GM19099 (cell line): ENCODE data around the gene ARHGAP15.

Experiments used
- POLR2A ChIP-seq: IDR thresholded peaks from 3 replicates; pipeline ENCODE4 v1.6.1; 2011; ENCODE audit warnings: low read depth; ENCODE audit not compliant: insufficient read length; ENCODE audit errors: extremely low read depth

ARHGAP15 gene

GRCh38 chr2:143560724-143561123 lies 431.5 kb downstream of the ARHGAP15 start:
- TF ChIP-seq POLR2A = no peak

GRCh38 chr2:143564419-143564818 lies 435.2 kb downstream of the ARHGAP15 start:
- no peak for TF ChIP-seq POLR2A

GRCh38 chr2:143571747-143572146 lies 442.5 kb downstream of the ARHGAP15 start:
- TF ChIP-seq POLR2A = no peak

- TF ChIP-seq POLR2A = no peak
Observed at GRCh38 chr2:143572421-143572820, 443.2 kb downstream of the ARHGAP15 start.

GRCh38 chr2:143574069-143574468 lies 444.9 kb downstream of the ARHGAP15 start:
- no peak for TF ChIP-seq POLR2A

- TF ChIP-seq POLR2A = no peak
Observed at GRCh38 chr2:143575340-143575739, 446.1 kb downstream of the ARHGAP15 start.

GRCh38 chr2:143577489-143577888 lies 448.3 kb downstream of the ARHGAP15 start:
- TF ChIP-seq POLR2A = no peak

- no peak for TF ChIP-seq POLR2A
Observed at GRCh38 chr2:143579456-143579855, 450.2 kb downstream of the ARHGAP15 start.

- no peak for TF ChIP-seq POLR2A
Observed at GRCh38 chr2:143581134-143581533, 451.9 kb downstream of the ARHGAP15 start.

- TF ChIP-seq POLR2A = no peak
Observed at GRCh38 chr2:143582046-143582747, 453.0 kb downstream of the ARHGAP15 start.

GRCh38 chr2:143584936-143585335 lies 455.7 kb downstream of the ARHGAP15 start:
- no peak for TF ChIP-seq POLR2A

- no peak for TF ChIP-seq POLR2A
Observed at GRCh38 chr2:143586119-143586518, 456.9 kb downstream of the ARHGAP15 start.

GRCh38 chr2:143588746-143589145 lies 459.5 kb downstream of the ARHGAP15 start:
- no peak for TF ChIP-seq POLR2A

- TF ChIP-seq POLR2A = no peak
Observed at GRCh38 chr2:143594161-143594560, 464.9 kb downstream of the ARHGAP15 start.

- no peak for TF ChIP-seq POLR2A
Observed at GRCh38 chr2:143594745-143595144, 465.5 kb downstream of the ARHGAP15 start.

- no peak for TF ChIP-seq POLR2A
Observed at GRCh38 chr2:143600116-143600515, 470.9 kb downstream of the ARHGAP15 start.

GRCh38 chr2:143601828-143602227 lies 472.6 kb downstream of the ARHGAP15 start:
- TF ChIP-seq POLR2A = no peak
